WTC11 (cell line): ENCODE results near the gene MTUS2.

ENCODE experiments used
- ATF1 ChIP-seq: sonication (generic); formaldehyde crosslinking; IDR thresholded peaks from 2 replicates; pipeline ENCODE4 v1.8.1; 2023; ENCODE audit warnings: mild to moderate bottlenecking, moderate library complexity, missing genetic modification reagents
- CREB1 ChIP-seq: sonication (generic); formaldehyde crosslinking; IDR thresholded peaks from 2 replicates; pipeline ENCODE4 v1.8.0; 2023; ENCODE audit warnings: mild to moderate bottlenecking, missing genetic modification reagents
- CTCF ChIP-seq: fragments of 200-600 bp; IDR thresholded peaks from 2 replicates; pipeline ENCODE4 v1.8.0; 2022; ENCODE audit warnings: antibody characterized with exemption
- E2F5 ChIP-seq: sonication (generic); formaldehyde crosslinking; IDR thresholded peaks from 2 replicates; pipeline ENCODE4 v1.8.1; 2022; ENCODE audit warnings: mild to moderate bottlenecking, moderate library complexity, missing genetic modification reagents
- EMX1 ChIP-seq: fragments of 250-450 bp; sonication (Bioruptor Pico); IDR thresholded peaks from 2 replicates; pipeline ENCODE4 v1.8.0; 2021; ENCODE audit warnings: mild to moderate bottlenecking
- FOXP4 ChIP-seq: sonication (generic); formaldehyde crosslinking; IDR thresholded peaks from 2 replicates; pipeline ENCODE4 v1.8.0; 2022; ENCODE audit warnings: mild to moderate bottlenecking, missing genetic modification reagents
- OVOL2 ChIP-seq: fragments of 250-450 bp; sonication (Bioruptor Pico); IDR thresholded peaks from 2 replicates; pipeline ENCODE4 v1.9.0; 2021; ENCODE audit warnings: mild to moderate bottlenecking, borderline replicate concordance
- USF2 ChIP-seq: sonication (generic); formaldehyde crosslinking; IDR thresholded peaks from 2 replicates; pipeline ENCODE4 v1.8.1; 2023; ENCODE audit warnings: mild to moderate bottlenecking, missing genetic modification reagents, moderate library complexity
- TF ChIP-seq, protein P1 (sequence below): sonication (generic); formaldehyde crosslinking; IDR thresholded peaks from 2 replicates; pipeline ENCODE4 v1.8.0; 2022; ENCODE audit warnings: mild to moderate bottlenecking, missing genetic modification reagents
- TF ChIP-seq, protein P2 (sequence below): sonication (generic); formaldehyde crosslinking; IDR thresholded peaks from 2 replicates; pipeline ENCODE4 v1.8.1; 2023; ENCODE audit warnings: mild to moderate bottlenecking, missing genetic modification reagents, borderline replicate concordance

GRCh38 chr13:28958018-28958417 is 137.9 kb downstream of the MTUS2 start:
- TF ChIP-seq E2F5 (no peak), EMX1 (CRISPR knock-in tag) (no peak), CTCF (no peak), ATF1 (CRISPR knock-in tag) (no peak), USF2 (CRISPR knock-in tag) (no peak), FOXP4 (CRISPR knock-in tag) (no peak), CREB1 (CRISPR knock-in tag) (no peak), OVOL2 (no peak)
- TF ChIP-seq, protein P1, sequence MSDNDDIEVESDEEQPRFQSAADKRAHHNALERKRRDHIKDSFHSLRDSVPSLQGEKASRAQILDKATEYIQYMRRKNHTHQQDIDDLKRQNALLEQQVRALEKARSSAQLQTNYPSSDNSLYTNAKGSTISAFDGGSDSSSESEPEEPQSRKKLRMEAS (CRISPR knock-in tag): no peak
- TF ChIP-seq, protein P2, sequence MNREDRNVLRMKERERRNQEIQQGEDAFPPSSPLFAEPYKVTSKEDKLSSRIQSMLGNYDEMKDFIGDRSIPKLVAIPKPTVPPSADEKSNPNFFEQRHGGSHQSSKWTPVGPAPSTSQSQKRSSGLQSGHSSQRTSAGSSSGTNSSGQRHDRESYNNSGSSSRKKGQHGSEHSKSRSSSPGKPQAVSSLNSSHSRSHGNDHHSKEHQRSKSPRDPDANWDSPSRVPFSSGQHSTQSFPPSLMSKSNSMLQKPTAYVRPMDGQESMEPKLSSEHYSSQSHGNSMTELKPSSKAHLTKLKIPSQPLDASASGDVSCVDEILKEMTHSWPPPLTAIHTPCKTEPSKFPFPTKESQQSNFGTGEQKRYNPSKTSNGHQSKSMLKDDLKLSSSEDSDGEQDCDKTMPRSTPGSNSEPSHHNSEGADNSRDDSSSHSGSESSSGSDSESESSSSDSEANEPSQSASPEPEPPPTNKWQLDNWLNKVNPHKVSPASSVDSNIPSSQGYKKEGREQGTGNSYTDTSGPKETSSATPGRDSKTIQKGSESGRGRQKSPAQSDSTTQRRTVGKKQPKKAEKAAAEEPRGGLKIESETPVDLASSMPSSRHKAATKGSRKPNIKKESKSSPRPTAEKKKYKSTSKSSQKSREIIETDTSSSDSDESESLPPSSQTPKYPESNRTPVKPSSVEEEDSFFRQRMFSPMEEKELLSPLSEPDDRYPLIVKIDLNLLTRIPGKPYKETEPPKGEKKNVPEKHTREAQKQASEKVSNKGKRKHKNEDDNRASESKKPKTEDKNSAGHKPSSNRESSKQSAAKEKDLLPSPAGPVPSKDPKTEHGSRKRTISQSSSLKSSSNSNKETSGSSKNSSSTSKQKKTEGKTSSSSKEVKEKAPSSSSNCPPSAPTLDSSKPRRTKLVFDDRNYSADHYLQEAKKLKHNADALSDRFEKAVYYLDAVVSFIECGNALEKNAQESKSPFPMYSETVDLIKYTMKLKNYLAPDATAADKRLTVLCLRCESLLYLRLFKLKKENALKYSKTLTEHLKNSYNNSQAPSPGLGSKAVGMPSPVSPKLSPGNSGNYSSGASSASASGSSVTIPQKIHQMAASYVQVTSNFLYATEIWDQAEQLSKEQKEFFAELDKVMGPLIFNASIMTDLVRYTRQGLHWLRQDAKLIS (CRISPR knock-in tag): no peak
